Loucy (cell line): ENCODE data around the gene CDKL1.
A peak's percentile ranks its signal among the peaks of the same experiment; 100 is the strongest.

ENCODE experiments used
- H2AFZ ChIP-seq: fragments of 200-600 bp; sonication (generic); 2 replicates; pipeline ENCODE4 v1.6.0; 2016; ENCODE audit warnings: antibody characterized with exemption, mild to moderate bottlenecking, low read length, moderate library complexity
- H3F3A ChIP-seq: fragments of 200-600 bp; 2 replicates; pipeline ENCODE4 v1.6.0; 2016; ENCODE audit warnings: antibody characterized with exemption, low read depth, mild to moderate bottlenecking
- H3K27me3 ChIP-seq: fragments of 200-600 bp; sonication (generic); 2 replicates; pipeline ENCODE4 v1.6.1; 2014; ENCODE audit warnings: low read length, mild to moderate bottlenecking; ENCODE audit not compliant: insufficient read depth, poor library complexity, severe bottlenecking
- H3K36me3 ChIP-seq: fragments of 200-600 bp; sonication (generic); 2 replicates; pipeline ENCODE4 v1.6.1; 2016; ENCODE audit warnings: low read length; ENCODE audit not compliant: insufficient read depth
- H3K4me1 ChIP-seq: fragments of 200-600 bp; sonication (generic); 2 replicates; pipeline ENCODE4 v1.5.1; 2014; ENCODE audit warnings: low read length, mild to moderate bottlenecking; ENCODE audit not compliant: insufficient read depth, poor library complexity, severe bottlenecking
- H3K4me2 ChIP-seq: fragments of 200-600 bp; sonication (generic); 2 replicates; pipeline ENCODE4 v1.6.0; 2014; ENCODE audit warnings: antibody characterized with exemption, low read length, low read depth, mild to moderate bottlenecking; ENCODE audit not compliant: poor library complexity, severe bottlenecking
- H3K4me3 ChIP-seq: fragments of 200-600 bp; sonication (generic); 2 replicates; pipeline ENCODE4 v1.5.1; 2014; ENCODE audit warnings: low read length, mild to moderate bottlenecking, mixed read lengths; ENCODE audit not compliant: poor library complexity, severe bottlenecking
- H3K79me2 ChIP-seq: fragments of 200-600 bp; sonication (generic); 2 replicates; pipeline ENCODE4 v1.6.1; 2014; ENCODE audit warnings: low read length; ENCODE audit not compliant: insufficient read depth
- H3K9ac ChIP-seq: fragments of 200-600 bp; sonication (generic); 2 replicates; pipeline ENCODE4 v1.6.0; 2014; ENCODE audit warnings: mild to moderate bottlenecking, low read depth, low read length, moderate library complexity; ENCODE audit not compliant: poor library complexity, severe bottlenecking
- H3K9me2 ChIP-seq: fragments of 200-600 bp; sonication (generic); replicated peaks from 2 replicates; pipeline ENCODE4 v1.6.1; 2016; ENCODE audit warnings: low read depth, low read length, mixed read lengths
- H3K9me3 ChIP-seq: fragments of 200-600 bp; sonication (generic); 2 replicates; pipeline ENCODE4 v1.6.1; 2014; ENCODE audit warnings: mild to moderate bottlenecking, antibody characterized with exemption, low read length, low read depth; ENCODE audit not compliant: insufficient read depth
- H4K20me1 ChIP-seq: fragments of 200-600 bp; sonication (generic); 2 replicates; pipeline ENCODE4 v1.6.0; 2014; ENCODE audit warnings: antibody characterized with exemption, low read length, mild to moderate bottlenecking; ENCODE audit not compliant: insufficient read depth, poor library complexity, severe bottlenecking
- CTCF ChIP-seq: fragments of 200-600 bp; sonication (generic); conservative IDR thresholded peaks from 2 replicates; pipeline ENCODE4 v1.5.1; 2014; ENCODE audit warnings: mild to moderate bottlenecking, antibody characterized with exemption, low read length
- EZH2phosphoT487 ChIP-seq: fragments of 200-600 bp; IDR thresholded peaks from 2 replicates; pipeline ENCODE4 v1.6.1; 2018; ENCODE audit warnings: antibody characterized with exemption, mild to moderate bottlenecking, moderate library complexity, borderline replicate concordance

The CDKL1 gene

GRCh38 chr14:50320283-50320682 is 76.4 kb downstream of the CDKL1 start:
- Histone ChIP-seq H3K9ac (peak overlapping the region; percentile 62), H3K4me2 (peak overlapping the region; percentile 79), H3K36me3 (peaks cover 16% of the 10 kb centered on the region; the same call in 1 of the 2 replicates), H3K4me3 (no peak overlapping the region), H3K79me2 (peaks cover 14% of the 10 kb centered on the region), H3F3A (no peaks in the 10 kb centered on the region), H3K9me2 (no peaks in the 10 kb centered on the region), H3K9me3 (no peaks in the 10 kb centered on the region), H3K27me3 (no peaks in the 10 kb centered on the region), H2AFZ (no peak overlapping the region), H4K20me1 (no peaks in the 10 kb centered on the region), H3K4me1 (peaks cover 9% of the 10 kb centered on the region)
- no peak for TF ChIP-seq EZH2phosphoT487

- H3K27me3 ChIP-seq: no peaks in the 10 kb centered on the region
- peaks cover 14% of the 10 kb centered on the region for H3K79me2 ChIP-seq
- no peaks in the 10 kb centered on the region for H3F3A ChIP-seq
- no peak overlapping the region for H3K9ac ChIP-seq
- peaks cover 13% of the 10 kb centered on the region; the same call in 1 of the 2 replicates for H3K36me3 ChIP-seq
- no peaks in the 10 kb centered on the region for H3K9me2 ChIP-seq
- H3K9me3 ChIP-seq: no peaks in the 10 kb centered on the region
- no peaks in the 10 kb centered on the region for H4K20me1 ChIP-seq
- peaks cover 9% of the 10 kb centered on the region for H3K4me1 ChIP-seq
- H3K4me2 ChIP-seq: no peak overlapping the region
- H2AFZ ChIP-seq: no peak overlapping the region
- no peak overlapping the region for H3K4me3 ChIP-seq
- TF ChIP-seq CTCF (no peak), EZH2phosphoT487 (no peak)
These were observed 77.0 kb downstream of the CDKL1 start for GRCh38 chr14:50319721-50320120.

GRCh38 chr14:50319293-50319692 is 77.4 kb downstream of the CDKL1 start:
- no peaks in the 10 kb centered on the region for H3F3A ChIP-seq
- H3K4me2 ChIP-seq: no peak overlapping the region

More at GRCh38 chr14:50319293-50319692, 77.4 kb downstream of the CDKL1 start:
- no peaks in the 10 kb centered on the region for H3K27me3 ChIP-seq
- TF ChIP-seq CTCF (no peak), EZH2phosphoT487 (no peak)
- H3K4me3 ChIP-seq: no peak overlapping the region
- peaks cover 9% of the 10 kb centered on the region for H3K4me1 ChIP-seq
- H2AFZ ChIP-seq: no peak overlapping the region
- peaks cover 11% of the 10 kb centered on the region for H3K79me2 ChIP-seq
- peaks cover 9% of the 10 kb centered on the region; the same call in 1 of the 2 replicates for H3K36me3 ChIP-seq
- no peak overlapping the region for H3K9ac ChIP-seq
- no peaks in the 10 kb centered on the region for H3K9me2 ChIP-seq
- peaks cover under 1% of the 10 kb centered on the region; the same call in 1 of the 2 replicates for H3K9me3 ChIP-seq
- H4K20me1 ChIP-seq: no peaks in the 10 kb centered on the region
